Fibroblast of gingiva (primary cell): Measurements from ENCODE around the gene NME2.
A peak's percentile ranks its signal among the peaks of the same experiment; 100 is the strongest.
"Not testable (repeated sequence)": the region's sequence is repeated elsewhere in the genome, so short reads cannot be mapped to it uniquely, and the experiment has no call there.

Experiments used
- DNase-seq: peaks from one replicate; pipeline ENCODE4 v3.0.0-alpha.2; 2011; ENCODE audit warnings: low read depth

The NME2 gene

DNA sequence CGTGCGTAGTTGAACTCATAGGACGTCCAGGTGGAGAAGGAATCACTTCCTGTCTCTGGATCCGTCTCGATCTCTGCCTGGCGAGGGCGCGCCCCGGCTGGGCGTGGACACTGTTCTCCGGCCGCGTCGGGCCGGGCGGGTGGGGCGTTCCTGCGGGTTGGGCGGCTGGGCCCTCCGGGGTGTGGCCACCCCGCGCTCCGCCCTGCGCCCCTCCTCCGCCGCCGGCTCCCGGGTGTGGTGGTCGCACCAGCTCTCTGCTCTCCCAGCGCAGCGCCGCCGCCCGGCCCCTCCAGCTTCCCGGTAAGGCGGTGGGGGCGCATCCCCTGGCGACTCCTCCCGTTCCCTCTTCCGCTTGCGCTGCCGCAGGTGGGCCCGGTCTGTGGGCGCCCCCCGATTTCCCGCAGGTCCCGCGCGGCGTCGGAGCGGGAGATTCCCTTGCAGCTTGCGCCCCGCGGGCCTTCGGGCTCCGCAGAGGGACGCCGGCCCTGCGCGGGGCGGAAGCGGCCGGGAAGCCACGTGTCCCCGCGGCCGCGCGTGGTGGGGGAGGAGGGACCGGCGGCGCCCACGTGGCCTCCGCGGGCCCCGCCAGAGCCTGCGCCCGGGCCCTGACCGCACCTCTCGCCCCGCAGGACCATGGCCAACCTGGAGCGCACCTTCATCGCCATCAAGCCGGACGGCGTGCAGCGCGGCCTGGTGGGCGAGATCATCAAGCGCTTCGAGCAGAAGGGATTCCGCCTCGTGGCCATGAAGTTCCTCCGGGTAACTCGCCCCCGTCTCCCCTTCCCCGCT lies at the start of gene NME2:
TSS of gene NME2 (plus strand) at position 214 of the 789 bp plus-strand sequence. CDS start at position 634, 420 bp downstream.
- peak; percentile 83 for DNase-seq

DNA sequence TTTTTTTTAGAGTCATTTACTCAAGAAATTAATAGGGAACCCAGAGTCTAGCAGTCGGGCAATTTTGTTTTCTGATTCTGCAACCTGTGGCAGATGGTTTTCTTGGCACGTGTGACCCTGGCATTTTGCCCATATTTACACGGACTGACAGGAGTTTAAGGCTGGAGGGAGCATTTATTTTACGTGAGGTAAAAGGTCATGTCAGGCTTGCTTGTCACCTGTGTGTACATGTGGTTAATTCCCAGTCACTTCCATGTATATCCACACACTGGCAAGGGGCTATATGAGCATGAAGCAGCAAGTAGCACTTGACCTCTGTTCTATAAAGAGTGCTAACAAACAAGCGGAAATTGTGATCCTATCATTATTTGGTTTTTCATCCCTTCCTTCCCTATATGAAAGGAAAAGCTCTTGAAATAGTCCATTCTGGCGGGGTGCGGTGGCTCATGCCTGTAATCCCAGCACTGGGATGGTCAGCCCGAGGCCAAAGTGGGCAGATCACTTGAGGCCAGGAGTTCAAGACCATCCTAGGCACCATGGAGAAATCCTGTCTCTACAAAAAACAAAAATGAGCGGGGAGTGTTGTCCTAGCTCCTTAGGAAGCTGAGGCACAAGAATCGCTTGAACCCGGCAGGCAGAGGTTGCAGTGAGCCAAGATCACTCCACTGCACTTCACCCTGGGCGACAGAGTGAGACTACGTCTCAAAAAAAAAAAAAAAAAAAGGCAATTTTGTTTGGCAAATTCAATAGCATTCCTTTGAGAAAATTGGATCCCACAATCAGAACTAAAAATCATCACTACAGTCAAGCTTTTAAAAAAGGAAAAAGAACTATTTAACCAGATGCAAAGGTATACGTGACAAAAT lies 47.6 kb upstream of the NME2 start:
- DNase-seq: no peak

DNA sequence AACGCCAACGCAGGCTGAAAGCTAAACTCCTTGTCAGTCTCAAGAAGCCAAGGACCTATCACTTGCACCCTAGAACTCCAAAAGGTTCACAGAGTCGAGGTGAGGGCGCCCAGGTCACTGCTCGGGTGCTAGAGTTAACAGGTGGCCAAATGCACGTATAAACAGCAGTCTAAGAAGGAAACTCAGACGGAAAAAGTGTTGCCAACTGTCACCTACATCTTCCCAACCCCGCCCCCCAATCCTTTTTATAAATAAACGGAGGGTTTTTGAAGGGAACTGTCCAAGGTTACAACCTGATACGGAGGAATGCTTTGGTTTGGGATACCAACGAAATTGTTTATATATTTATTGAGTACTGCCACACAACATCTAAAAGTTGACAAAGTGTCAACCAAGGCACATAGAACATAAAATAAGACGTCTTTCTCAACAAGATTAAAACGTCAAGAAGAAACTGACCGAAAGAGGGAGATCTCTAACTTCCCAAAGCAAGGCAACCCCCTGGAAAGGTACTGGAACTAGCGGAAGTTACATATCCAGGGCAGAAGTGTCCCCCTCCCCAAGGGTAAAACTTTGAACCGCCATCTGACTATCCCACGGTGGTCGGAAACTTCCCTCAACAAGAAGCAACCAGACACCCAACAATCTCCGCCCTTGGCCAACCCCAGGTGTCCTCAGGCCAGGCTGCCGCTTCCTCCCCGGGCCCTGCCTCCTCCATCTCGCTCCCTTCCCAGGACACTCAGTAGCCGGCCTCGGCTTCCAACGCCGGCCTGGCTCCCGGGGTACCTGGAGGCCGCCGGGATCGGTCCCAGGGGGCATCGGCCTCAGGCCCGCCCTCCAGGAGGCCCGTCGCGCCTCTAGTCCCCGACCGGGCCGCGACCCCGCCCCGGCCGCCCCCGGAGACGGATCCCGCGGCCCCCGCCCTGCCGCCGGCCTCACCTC lies 46.5 kb upstream of the NME2 start:
- DNase-seq: peak; percentile 46

DNA sequence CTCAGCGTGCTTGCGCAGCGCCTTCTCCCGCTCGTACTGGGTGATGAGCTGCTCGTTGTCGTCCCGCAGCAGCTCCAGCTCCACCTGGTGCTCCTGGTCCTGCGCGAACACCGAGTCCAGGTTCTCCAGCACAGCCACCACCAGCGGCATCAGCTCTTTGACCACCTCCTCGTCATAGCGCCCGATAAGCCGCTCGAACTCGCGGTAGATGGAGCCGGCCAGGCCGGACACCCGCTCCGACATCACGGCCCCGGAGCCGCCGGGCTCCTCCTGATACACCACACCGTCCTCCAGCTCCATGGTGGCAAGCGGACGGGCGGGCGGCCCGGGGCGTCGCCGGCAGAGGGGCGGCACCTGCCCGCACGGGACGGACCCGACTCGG lies 45.9 kb upstream of the NME2 start:
- no peak for DNase-seq

DNA sequence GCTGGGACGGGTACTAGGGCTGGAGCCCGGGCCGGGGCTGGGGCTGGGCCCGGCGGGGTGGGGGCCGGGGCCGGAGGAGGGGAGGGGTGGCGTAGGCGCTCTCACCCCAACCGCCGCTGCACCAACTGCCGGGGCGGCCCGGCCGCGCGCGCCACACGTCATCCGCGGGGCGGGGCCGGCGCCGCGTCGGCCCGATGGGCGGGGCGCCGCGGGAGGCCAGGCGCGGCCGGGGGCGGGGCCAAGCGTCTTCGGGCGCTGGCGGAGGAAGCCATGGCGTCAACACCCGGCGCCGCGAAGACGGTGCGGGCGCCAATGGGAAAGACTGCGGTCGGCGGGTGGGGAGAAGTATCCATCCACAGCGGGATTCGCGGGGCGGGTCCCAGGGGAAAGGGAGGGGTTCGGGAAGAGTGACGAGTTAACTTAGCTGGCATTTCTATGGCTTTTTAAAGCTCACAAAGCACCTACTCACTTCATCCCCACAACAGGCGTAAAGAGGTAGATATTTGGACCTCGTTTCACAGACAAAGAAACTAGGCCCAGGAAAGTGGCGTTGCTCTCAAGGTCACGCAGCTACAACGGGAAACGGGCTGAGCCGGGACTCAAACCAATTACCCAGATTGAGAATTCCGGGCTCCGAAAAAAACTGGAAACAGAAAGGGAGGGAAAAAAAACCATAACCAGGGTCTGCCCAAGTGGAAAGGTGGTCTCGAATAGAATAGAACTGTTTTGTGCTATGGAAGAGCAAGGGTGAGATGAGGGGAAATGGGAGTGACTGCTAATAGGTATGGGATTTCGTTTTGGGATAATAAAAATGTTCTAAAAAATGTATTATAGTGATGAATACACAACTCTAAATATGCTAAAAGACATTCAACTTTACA lies 45.2 kb upstream of the NME2 start, which contains the start of gene SPAG9:
TSS of gene SPAG9 (minus strand) at position 130 of the 881 bp plus-strand sequence. CDS start 212 bp downstream, outside the sequence.
- DNase-seq: peak; percentile 98

DNA sequence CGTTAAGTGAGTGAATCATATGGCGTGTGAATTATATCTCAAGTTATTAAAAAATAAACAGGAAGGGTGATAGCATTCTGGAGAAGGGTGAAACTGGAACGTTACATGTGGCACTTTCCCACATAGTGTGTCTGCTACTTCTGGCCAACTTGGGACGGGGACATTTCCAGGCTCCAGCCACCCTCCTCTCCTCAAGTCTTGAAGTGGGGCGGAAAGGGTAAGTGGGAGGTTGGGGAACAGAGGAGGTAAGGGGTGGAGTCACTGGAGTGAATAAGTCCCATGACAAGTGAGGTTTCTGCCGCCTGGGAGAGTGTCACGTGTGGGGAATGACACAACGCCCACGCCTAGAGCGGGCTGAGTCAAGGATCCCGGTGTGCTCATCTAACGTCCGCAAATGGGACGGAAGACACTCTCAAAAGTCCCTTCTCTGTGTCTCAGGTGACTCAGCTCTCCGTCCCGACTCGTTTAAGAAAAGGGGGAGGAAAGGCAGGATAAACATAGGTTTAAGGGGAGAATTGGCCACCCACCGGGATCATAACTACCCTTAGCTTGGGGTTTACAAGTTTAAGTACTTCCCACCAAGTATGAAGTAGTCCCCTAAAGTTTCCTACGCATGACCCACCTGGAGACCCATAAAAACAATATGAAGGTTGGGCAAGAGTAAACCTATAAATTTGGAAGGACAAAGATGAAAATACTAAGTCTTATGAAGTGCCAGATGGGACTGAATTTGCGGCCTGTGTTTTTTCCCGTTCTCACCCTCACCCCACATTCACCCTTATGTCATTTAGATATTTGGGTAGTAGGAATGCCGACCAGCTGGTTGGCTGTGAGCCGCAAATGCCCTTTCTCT lies 44.4 kb upstream of the NME2 start:
- DNase-seq: peak; percentile 97

DNA sequence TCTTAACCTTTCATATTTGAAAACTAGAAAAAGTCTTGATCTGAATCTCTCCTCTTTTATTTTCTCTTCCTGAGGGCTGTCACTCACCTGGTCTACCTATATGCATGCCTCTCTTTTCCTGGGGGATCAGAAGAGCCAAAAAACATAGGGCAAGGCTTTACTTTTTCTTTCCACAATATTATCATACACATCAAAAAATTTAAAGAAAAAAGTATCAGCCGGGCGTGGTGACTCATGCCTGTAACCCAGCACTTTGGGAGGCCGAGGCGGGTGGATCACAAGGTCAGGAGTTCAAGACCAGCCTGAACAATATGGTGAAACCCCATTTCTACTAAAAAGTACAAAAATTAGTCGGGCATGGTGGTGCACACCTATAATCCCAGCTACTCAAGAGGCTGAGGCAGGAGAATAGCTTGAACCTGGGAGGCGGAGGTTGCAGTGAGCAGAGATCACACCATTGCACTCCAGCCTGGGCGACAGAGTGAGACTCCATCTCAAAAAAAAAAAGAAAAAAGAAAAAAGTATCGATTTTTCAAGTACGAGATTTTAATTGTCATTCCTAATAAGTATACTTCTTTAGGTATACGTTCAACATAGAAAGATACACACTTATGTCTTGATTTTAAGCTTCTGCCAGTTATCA lies 43.6 kb upstream of the NME2 start:
- not testable (repeated sequence) for DNase-seq

DNA sequence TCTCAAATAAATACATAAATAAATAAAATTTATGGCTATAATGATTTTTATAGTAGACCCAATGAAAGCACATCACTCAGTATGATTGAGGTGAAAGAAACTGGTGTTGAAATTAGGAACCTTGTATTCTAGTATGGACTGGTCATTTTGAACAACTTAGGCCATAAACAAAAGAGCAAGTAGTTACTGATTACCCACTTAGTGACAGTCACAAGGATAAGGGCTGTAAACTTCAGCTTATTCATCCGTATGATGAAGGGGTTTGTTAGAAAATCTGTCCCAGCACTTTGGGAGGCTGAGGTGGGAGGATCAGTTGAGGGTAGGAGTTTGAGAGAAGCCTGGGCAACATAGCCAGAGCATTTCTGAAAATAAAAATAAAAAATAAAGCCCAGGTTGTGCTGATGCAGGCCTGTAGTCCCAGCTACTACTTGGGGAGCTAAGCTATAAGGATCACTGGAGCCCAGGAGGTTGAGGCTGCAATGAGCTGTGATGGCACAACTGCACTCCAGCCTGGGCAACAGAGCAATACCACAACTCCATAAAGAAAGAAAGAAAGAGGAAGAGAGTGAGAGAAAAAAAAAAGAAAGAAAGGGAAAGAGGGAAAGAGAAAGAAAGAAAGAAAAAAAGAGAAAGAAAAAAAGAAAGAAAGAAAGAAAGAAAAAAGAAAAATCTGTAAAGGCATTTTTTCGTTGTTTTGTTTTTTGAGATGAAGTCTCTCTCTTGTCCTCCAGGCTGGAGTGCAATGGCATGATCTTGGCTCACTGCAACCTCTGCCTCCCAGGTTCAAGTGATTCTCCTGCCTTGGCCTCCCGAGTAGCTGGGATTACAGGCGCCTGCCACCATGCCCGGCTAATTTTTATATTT lies 41.3 kb upstream of the NME2 start:
- DNase-seq: no peak

DNA sequence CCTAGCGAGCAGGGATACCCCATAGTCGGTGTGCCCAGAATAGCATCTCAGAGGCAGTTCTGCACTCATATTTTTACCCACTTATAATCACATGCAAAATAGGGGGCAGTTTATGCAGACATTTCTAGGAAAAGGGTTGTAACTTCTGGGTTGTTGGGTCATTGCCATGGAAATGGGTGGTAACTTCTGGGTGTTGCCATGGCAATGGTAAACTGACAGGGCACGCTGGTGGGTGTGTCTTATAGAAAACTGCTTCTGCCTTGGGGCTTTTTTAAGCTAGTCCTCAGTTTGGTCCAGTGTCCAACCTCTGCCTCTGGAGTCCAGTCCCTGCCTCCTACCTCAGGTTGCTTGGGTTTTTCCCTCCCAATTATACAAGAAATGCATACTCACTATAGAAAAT lies 38.1 kb upstream of the NME2 start:
- DNase-seq: peak; percentile 5

DNA sequence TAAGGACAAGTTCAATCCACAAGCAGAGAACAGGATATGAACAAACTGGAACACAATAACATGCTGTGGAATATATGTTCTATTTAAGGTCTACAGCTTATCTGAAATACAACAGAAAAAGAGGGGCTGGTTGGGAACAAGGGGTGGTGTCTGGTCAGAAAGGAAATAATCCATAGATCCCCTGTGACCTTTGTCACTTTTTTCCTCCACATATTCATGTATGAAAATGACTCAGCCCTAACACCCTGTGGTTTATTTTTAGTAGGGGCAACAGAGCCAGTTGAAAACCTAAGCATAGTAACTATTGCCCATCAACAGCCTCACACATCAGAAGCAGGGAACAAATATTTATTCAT lies 33.3 kb upstream of the NME2 start:
- DNase-seq: no peak

DNA sequence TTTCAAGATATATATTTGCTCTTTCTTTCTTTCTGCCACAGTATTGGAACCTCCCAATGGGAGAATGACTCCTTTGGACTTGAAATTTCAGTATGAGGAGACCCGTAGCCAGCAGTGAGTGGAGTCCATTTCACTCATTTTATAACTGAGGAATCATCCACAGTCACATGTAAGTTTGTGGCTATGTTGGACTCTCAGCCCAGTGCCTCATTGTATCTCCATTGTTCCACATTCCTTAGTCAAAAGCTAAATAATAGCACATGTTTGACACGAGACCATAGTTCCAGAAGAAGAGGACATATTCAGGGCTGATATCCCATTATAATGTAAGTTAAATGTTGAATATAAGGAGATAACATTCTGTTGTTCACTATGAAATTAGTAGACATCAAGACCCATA lies 32.8 kb upstream of the NME2 start:
- DNase-seq: no peak

DNA sequence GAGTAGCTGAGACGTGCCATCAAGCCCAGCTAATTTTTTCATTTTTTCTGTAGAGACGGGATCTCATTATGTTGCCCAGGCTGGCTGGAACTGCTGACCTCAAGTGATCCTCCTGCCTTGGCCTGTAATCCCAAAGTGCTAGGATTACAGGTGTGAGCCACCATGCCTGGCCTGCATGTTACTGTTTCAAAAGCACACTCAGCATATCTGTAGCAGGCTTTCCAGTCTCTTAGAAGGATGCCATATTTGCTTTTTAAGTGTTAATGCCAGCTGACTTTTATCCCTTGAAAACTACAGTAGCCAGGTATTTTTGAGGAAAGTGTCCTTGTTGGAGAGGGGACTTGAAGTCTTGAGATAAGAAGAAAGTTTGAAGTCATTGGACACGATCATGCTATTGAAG lies 30.3 kb upstream of the NME2 start:
- no peak for DNase-seq

DNA sequence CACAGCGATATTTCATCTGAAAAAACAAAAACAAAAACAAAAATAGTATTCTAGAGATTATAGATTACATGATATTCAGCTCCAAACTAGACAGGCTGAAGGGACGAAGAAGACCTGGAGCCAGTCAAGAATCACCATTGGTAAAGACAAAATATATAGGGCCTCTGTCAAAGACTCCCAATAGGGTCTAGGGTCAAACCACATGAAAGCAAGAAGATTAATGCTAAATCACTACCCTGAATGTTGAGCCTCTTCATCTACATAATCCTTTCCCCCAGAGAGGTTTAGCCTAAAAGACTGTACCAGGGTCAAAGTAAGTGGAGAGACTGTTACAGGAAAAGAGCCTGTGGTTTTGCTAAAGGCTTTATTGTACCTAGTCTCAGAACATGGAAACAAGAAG lies 23.6 kb upstream of the NME2 start:
- DNase-seq: no peak

DNA sequence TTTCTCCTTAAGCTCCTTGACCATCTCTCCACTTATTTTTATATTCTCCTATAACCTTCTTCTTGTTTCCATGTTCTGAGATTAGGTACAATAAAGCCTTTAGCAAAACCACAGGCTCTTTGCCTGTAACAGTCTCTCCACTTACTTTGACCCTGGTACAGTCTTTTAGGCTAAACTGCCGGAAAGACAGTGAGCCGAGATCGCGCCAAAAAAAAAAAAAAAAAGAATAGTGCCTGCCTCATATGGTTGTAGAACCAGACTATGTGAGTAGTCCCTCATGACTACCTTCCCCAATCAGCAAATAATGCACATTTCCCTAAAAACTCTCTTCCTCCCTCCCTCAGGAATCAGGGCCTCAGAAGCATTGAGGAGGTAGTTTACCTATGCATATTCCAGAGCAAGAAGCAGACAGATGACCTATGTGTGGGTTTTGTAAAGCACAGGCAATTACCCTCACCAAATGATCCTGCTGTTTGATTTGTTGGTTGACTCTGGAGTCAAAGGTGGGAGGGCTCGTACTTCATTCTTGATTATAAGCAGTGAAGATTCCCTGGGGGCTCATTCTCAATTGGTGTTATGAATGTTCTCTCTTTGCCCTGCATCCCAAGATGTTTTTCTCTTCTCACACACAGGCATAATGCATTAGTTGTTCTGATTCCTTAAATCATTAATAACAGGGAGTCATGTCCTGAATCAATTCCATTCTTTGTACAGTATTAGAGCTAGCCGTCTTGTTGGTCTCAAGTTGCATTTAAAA lies 21.8 kb upstream of the NME2 start:
- no peak for DNase-seq

DNA sequence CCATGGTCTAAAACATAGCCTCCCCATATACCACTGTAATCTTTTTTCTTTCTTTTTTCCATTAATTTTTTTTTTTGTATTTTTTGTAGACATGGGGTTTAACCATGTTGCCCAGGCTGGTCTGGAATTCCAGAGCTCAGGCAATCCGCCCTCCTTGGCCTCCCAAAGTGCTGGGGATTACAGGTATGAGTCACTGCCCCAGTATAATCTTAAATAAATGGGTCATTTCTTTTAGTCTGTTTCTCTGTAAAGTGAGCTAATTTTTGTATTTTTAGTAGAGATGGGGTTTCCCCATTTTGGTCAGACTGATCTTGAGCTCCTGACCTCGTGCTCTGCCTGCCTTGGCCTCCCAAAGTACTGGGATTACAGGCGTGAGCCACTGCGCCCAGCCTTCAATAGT lies 18.6 kb upstream of the NME2 start:
- no peak for DNase-seq

DNA sequence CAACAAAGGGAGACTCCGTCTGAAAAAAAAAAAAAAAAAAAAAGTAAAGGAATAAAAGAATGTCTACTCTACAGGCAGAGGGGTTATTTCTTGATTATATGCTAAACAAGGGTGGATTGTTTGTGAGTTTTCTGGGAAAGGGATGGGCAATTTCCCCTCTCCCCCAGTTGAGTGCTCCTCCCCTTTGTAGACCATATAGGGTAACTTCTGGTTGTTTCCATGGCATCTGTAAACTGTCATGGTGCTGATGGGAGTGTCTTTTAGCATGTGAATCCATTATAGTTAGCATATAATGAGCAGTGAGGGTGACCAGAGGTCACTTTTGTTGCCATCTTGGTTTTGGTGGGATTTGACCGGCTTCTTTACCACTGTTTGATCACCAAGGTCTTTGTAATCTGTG lies 17.0 kb upstream of the NME2 start:
- DNase-seq: no peak

DNA sequence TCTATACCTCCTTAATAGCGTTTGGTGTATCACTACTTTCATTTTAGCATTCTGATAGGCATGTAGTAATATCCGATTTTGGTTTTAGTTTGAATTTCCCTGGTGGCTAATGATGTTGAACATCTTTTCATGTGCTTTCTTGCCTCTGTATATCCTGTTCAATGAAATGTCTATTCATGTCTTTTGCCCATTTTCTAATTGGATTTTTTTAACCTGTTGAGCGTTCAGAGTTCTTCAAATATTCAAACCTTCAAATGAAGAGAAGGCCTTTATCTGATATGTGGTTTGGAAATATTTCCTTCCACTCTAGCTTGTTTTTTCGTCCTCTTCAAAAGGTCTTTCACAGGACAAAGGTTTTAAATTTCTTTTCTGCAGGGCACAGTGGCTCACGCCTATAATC lies 15.3 kb upstream of the NME2 start:
- no peak for DNase-seq

DNA sequence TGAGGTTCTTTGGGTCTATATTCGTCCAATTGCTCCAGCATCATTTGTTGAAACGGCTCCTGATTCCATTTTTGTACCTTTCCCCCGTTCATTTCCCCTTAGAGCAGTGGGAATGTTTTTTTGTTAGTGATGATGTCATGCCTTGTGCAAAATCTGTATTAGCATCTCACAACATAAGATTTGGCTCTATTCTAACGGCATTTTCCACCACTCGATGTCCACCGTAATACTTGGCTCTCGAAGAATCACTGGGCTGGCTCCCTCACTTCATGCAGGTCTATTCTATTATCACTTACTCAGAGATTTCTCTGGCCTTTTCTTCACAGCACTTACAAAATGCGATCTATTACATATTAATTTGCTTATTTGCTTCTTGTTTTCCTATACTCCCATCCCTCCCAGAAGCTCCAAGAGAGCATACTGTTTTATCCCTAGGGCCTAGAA lies 13.4 kb upstream of the NME2 start:
- no peak for DNase-seq
